ENCODE measurements around the gene SOX10.

The SOX10 gene

DNA sequence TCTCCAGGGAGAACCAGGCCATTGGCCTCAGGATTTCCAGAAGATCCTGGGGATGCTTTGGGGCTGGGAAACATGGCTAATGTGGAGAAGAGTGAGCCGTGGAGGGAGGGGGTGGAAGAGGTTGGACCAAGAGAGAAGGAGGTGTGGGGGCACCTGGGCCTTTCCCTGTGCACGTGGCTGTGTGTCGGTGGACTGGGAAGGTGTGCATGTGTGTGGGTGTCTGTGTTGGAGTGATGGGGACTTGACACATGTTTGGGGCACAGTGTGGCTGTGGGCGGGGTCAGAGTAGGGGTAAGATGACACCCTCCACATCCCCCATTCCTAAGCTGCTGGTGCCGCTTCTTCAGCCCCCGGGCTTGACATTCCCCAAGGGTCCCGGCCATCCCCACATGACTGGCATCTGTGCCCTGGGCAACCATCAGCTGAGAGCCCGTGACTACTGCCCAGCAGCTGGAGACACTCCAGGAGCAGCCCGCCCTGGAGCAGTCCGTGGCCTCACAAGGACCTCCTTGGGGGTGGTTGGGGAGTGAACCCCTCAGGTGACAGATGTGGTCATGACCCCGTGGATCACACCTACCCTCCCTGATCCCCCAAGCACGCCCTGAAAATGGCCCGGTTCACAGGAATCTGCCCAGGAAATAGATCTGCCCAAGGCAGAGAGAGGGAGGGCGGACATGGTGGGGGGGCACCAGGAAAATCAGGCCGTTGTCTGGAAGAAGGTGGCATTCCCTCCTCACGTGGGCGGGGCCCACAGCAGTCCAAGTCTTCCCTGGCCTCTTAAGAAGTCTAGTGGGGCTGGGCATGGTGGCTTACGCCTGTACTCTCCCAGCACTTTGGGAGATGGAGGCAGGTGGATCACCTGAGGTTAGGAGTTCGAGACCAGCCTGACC is 34.8 kb upstream of the SOX10 start:
- Mint-ChIP-seq H3K9me3 (no peaks in the 10 kb centered on the region), H3K27me3 (no peaks in the 10 kb centered on the region), H3K4me3 (no peak overlapping the region), H3K27ac (no peak overlapping the region), H3K4me1 (no peaks in the 10 kb centered on the region)
- no peak for ATAC-seq
- no peak for DNase-seq

DNA sequence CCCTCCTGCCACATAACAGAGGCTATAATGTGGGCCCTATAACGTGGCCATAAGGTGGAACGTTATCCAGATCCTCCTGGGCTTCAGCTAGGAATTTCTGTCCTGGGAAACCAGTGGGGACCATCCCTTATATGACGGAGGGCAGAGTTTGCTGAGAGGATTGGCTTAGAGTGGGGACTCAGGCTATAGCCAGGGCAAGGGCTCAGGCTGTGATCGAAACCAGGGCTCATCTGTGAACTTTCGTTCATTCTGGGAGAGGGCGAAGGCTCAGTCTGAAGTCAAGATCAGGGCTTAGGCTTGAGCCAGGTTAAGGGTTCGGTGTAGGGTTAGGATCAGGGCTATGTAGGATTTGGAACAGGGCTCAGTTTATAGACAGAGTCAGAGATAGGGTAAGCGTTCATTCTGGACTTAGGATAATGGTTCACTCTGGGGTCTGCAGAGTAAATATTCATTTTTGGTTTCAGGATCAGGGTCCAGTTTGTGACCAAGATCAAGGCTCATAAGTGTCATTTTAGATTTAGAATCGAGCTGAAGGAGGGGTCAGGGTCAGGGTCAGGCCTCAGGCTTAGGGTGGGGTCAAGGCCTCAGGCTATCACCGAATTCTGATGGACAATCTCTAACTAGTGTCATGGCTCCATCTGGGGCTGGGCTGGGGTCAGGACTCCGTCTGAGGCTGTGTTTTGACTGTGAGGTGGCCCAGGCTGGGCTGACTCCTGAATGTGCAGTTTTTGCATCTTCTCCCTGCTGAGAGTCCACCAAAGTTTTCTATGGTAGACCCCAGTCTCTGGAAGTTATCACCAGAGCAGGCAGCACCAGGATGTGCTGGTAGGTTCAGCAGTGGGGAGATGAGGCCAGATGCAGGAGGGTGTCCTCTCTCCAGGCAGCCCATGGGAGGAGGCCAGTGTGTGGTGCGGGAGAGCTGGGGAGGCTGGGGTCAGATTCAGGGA is 33.9 kb upstream of the SOX10 start:
- no peak for DNase-seq
- ATAC-seq = no peak
- Mint-ChIP-seq H3K9me3 (no peaks in the 10 kb centered on the region), H3K27ac (peak overlapping the region in 1 of 2 donors; percentile 54), H3K4me3 (no peak overlapping the region), H3K4me1 (no peaks in the 10 kb centered on the region), H3K27me3 (no peaks in the 10 kb centered on the region)

DNA sequence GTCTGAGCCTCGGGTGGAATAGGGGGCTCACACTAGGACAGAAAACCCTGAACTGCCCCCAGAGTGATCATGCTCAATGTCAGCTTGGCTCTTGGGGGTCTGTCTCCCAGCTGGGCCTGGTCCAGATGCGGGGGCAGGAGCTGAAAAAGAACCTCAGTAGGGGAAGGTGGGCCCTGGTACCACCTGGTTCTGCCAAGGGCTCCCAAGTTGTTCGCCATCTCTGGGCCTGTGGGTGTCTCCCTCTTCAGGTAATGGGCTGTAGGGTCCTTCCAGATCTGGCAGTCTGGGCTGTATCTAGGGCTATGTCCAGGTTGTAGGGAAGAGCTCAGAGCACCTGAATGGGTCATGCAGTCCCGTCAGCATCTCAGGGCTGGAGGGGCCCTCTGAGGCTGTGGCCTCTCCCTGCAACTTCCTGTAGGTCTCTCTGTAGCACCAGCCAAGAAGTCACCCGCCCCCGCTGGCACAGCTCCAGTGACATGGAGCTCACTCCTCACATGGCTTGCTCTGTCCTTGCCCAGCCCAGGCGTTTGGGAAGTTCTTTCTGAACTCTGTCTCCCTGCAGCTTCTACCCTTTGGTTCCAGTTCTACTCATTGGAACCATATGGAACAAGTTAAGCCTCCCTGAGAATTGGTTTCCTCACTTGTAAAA is 33.0 kb upstream of the SOX10 start:
- Mint-ChIP-seq H3K4me1 (no peaks in the 10 kb centered on the region), H3K27ac (no peak overlapping the region), H3K4me3 (no peak overlapping the region), H3K27me3 (no peaks in the 10 kb centered on the region), H3K9me3 (no peaks in the 10 kb centered on the region)
- no peak for ATAC-seq
- no peak for DNase-seq

DNA sequence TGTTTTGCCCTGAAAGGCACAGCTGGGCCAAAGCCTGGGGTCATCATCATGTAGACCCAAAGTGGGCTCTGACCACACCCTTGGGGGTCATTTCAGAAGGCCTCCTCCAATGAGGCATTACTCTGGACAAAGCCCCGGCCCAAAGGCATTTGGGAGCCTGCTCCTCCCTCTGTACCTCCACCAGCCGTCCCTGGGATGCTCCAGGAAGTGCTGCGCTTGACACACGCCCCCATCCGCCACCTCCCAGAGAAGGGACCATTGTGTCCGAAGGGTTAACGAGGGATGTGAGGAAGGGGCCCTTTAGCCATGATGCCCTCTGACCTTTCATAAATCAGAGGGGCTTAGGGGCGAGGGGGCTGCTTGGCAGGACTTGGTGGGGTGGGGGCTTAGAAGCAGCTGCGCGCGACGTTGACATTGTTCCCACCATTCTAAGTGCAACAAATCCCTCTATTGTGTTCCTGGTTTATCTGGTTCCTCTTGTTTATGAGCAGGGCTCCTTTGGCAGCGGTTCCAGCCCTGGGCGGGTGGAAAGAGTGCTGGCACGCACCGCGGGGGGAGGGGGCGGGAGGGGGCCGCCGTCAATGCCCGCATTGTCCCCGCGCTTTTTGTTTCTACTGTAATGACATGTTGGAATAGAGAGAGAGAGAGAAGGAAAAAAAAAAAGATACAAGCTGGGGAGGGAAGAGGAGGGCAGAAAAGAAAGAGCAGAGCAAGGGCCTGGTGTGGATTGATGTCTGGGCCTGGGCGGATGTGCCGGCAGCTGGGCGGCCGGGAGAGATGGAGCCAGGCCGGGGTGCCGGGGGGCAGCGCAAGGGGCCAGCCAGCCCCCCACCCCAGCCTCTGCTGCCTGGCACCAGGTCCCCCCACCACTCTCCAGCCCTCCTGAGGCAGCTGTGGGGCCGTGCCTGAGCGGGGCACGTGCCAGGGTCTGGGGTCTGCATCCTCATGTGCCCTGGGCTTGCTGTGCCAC is 32.1 kb upstream of the SOX10 start:
- Mint-ChIP-seq H3K27ac (no peak overlapping the region), H3K9me3 (no peaks in the 10 kb centered on the region), H3K27me3 (no peaks in the 10 kb centered on the region), H3K4me1 (no peaks in the 10 kb centered on the region), H3K4me3 (no peak overlapping the region)
- ATAC-seq (no peak), DNase-seq (no peak)

DNA sequence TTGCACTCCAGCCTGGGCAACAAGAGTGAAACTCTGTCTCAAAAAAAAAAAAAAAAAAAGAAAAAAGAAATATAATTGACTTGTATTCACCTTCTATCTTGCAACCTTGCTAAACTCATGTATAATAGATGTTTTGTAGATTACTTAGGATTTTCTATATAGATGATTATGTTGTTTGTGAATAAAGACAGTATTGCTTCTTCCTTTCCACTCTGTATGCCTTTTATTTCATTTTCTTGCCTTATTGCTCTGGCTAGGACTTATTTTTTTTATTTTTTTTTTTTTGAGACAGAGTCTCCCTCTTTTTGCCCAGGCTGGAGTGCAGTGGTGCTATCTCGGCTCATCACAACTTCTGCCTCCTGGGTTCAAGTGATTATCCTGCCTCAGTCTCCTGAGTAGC is 29.7 kb upstream of the SOX10 start:
- no peak overlapping the region for H3K4me3 Mint-ChIP-seq
- no peaks in the 10 kb centered on the region for H3K9me3 Mint-ChIP-seq
- no peak for ATAC-seq
- peaks cover 3% of the 10 kb centered on the region for H3K4me1 Mint-ChIP-seq
- no peak overlapping the region for H3K27ac Mint-ChIP-seq
- H3K27me3 Mint-ChIP-seq = no peaks in the 10 kb centered on the region
- DNase-seq = no peak

DNA sequence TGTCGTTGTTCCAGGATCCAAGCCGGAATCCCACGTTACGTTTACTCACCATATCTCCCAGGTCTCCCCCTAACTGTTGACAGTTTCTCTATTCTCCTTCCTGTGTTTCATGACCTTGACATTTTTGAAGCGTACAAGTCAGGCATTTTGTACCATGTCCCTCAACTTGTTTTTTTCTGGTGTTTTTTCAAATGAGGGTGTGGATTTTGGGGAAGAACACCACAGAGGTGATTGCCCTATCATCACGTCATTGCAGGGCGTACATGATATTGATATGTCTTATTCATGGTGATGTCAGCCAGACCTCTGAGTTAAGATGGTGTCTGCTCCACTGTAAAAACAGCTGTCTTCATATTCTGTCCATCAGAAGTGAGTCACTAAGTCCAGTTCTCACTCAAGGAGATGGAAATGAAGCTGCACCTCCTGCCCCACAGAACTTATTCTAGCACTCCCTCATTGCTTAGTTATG is 28.3 kb upstream of the SOX10 start:
- DNase-seq = no peak
- H3K9me3 Mint-ChIP-seq = no peaks in the 10 kb centered on the region

DNA sequence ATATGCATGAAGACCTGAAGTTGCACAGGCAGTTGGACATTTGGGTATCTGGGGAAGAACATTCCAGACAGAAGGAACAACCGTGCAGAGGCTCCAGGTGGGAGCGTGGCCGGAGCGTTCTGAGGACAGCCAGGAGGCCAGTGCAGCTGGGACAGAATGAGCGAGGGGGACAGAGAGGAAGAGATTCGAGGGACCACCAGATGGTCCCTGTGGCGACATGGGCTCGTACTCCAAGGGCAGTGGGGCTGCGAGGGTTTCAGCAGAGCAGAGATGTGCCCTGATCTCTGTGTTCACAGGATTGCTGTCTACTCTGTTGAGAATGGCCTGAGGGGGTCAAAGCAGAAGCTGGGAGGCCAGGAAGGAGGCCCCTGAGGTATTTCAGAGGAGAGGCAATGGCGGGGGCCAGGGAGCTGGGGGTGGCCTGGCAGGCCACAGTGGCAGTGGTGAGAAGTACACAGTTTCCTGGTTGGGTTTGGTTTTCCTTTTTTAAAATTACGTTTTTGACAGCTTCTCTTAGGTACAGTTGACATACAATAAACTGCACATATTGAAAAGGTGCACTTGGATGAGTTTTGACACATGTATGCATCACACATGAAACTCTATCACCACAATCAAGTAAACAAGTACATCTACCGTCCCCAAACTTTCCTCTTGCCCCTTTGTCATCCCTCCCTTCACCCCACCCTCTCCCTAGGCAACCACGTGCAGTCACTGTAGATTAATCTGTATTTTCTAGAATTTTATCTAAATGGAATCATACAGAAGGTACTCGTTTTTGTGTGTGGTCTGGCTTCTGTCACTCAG is 24.8 kb upstream of the SOX10 start:
- Mint-ChIP-seq H3K4me3 (no peak overlapping the region), H3K27me3 (no peaks in the 10 kb centered on the region), H3K9me3 (no peaks in the 10 kb centered on the region), H3K4me1 (peaks cover 8% of the 10 kb centered on the region), H3K27ac (no peak overlapping the region)
- no peak for DNase-seq
- no peak for ATAC-seq

More for the DNA sequence above, 28.3 kb upstream of the SOX10 start:
- Mint-ChIP-seq H3K4me1 (peaks cover 8% of the 10 kb centered on the region), H3K27me3 (no peaks in the 10 kb centered on the region), H3K27ac (no peak overlapping the region), H3K4me3 (no peak overlapping the region)
- no peak for ATAC-seq

DNA sequence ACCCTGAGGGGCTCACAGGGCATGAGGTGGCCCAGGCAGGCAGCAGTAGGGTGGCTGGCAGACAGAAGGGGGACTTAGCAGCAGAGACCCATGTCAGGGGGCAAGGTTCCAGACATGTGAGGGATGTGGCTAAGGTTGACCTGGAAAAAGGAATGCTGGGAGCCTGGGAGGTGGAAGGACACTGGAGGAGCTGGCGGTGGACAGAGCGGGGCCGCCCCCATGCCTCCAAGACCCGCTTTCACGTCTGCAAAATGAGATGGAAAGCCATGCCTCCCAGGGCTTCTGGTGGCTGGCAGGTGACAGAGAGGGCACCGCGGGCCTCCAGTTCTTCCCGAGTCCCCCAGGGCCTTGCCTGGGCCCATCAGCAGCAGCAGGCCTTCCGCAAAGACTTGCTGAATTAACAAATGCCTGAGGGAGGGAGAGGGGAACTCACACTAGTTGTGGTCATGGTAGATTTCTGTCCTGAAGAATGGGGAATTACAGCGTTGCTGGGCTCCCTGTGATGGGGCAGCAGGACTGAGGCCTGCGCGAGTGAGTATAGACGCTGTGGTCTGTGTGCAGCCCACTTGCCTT is 23.1 kb upstream of the SOX10 start:
- Mint-ChIP-seq H3K4me3 (no peak overlapping the region), H3K27ac (no peak overlapping the region), H3K4me1 (peaks cover 8% of the 10 kb centered on the region), H3K9me3 (no peaks in the 10 kb centered on the region), H3K27me3 (no peaks in the 10 kb centered on the region)
- DNase-seq (no peak), ATAC-seq (no peak)

DNA sequence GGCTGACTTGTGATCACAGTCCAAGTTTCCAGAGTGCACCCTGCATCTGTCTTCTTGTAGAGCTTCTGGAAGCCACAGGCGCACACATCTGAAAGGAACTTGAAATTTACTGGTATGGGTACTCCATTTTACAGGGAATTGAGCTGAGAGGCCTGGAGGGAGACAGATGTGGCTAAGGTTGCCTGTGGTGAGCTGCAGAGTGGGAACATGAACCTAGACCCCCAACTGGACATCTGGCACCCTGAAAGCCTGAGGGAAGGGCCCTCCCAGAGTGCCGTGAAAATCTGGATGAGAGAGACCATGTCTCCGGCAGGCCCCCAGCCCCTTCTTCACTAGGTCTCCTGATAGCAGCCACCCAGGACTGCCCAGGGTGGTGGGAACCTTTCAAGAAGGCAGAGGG is 22.6 kb upstream of the SOX10 start:
- peaks cover 8% of the 10 kb centered on the region for H3K4me1 Mint-ChIP-seq
- ATAC-seq = no peak
- DNase-seq = no peak
- no peaks in the 10 kb centered on the region for H3K27me3 Mint-ChIP-seq
- no peaks in the 10 kb centered on the region for H3K9me3 Mint-ChIP-seq
- H3K4me3 Mint-ChIP-seq = no peak overlapping the region
- H3K27ac Mint-ChIP-seq = no peak overlapping the region

DNA sequence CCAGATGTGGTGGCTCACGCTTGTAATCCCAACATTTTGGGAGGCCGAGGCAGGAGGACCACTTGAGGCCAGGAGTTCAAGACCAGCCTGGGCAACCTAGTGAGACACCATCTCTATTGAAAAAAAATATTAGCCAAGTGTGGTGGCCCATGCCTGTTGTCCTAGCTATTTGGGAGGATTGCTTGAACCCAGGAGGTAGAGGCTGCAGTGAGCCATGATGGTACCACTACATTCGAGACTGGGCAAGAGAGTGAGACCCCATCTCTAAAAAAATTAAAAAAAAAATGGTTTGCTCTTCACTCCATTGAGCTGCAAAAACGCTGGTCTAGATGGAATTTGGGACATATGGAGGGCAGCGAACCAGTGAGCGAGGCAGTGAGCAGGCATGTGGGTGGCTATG is 21.6 kb upstream of the SOX10 start:
- peak overlapping the region in 1 of 2 donors; percentile 53 for H3K27ac Mint-ChIP-seq
- no peaks in the 10 kb centered on the region for H3K27me3 Mint-ChIP-seq
- no peaks in the 10 kb centered on the region for H3K9me3 Mint-ChIP-seq
- DNase-seq (no peak), ATAC-seq (no peak)
- H3K4me3 Mint-ChIP-seq = no peak overlapping the region
- H3K4me1 Mint-ChIP-seq = peaks cover 8% of the 10 kb centered on the region

DNA sequence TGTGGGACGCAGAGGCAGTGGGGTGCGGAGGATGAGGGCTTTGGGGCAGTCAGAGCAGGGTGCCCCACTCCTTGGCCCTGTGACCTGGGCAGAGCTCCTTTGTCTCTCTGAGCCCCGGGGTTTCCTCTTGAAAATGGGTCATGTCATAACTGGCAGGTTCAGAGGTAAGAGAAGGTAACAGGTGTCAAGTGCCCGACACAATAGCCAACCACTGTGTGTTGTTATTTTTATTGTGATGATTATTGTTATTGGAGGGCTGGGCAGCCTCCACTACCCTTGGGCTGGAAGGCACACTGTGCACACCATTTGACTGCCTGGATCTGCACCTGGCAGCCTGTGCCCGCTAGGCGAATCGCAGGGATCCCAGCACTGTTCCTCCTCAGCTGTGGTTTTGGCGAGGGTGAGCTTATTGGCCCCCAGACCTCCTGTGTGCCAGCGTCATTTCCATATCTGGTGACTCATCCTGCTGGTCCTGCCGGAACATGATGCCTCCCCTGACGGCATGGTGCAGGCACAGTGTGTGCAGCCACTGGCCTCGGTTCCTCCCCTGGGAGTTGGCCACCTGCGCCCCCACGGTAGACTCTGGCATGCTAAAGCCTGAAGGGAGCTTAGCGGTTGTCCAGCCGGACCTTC is 15.4 kb upstream of the SOX10 start:
- H3K4me3 Mint-ChIP-seq = no peak overlapping the region
- H3K27me3 Mint-ChIP-seq = no peaks in the 10 kb centered on the region
- no peaks in the 10 kb centered on the region for H3K9me3 Mint-ChIP-seq
- peak overlapping the region in 1 of 2 donors; percentile 45 for H3K27ac Mint-ChIP-seq
- ATAC-seq = no peak
- peaks cover 14% of the 10 kb centered on the region for H3K4me1 Mint-ChIP-seq
- no peak for DNase-seq

DNA sequence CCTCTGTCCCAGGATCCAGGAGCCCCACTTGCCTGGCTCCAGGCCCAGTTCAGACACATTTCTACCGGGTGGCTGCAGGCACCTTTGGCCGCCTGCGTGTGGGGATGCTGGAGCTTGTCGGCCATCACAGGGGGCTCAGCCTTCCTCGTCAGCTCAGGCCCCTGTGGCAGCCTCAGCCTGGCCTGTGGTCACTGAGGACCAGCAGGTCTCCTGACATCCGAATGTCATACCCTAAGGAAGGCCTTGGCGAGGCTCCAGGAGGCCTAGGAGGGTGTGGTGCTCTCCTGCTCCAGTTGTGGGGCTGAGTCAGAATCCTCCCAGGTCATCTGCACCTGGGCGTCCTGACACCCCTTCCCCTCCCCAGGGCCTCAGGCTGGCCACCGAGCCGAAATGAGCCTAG is 14.9 kb upstream of the SOX10 start:
- peaks cover 14% of the 10 kb centered on the region for H3K4me1 Mint-ChIP-seq
- no peaks in the 10 kb centered on the region for H3K9me3 Mint-ChIP-seq
- H3K4me3 Mint-ChIP-seq = no peak overlapping the region
- no peaks in the 10 kb centered on the region for H3K27me3 Mint-ChIP-seq
- ATAC-seq (no peak), DNase-seq (no peak)
- peak overlapping the region in 1 of 2 donors; percentile 74 for H3K27ac Mint-ChIP-seq

DNA sequence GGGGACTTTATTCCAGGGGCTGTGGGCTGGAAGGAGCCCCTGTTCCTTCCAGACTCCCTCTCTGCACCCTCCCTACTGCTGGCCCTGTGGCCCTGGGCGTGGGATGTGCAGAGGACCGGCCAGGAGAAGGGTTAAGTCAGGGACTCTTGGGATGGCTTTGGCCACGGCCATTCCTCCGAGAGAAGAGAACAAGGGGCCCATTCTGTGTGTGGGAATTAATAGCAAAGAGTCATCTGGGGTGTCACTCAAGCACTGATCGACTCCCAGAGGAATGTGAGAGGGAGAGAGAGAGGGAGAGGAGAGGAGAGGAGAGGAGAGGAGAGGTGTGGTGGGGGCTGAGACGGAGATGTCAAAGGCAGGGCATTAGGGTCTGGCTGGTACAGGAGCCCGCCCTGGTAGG is 14.2 kb upstream of the SOX10 start:
- Mint-ChIP-seq H3K27ac (peak overlapping the region in 1 of 2 donors; percentile 79), H3K4me3 (no peak overlapping the region), H3K4me1 (peaks cover 14% of the 10 kb centered on the region), H3K9me3 (no peaks in the 10 kb centered on the region), H3K27me3 (no peaks in the 10 kb centered on the region)
- ATAC-seq (no peak), DNase-seq (no peak)

All from stimulated activated naive CD8-positive, alpha-beta T cell treated with anti-CD3 and anti-CD28 coated beads, Interleukin-15, amount 100 ng/mL, for 72 hours (primary cell).